NB4 (cell line): ENCODE data around the gene TGM3.

Experiments
- DNase-seq: peaks from one replicate; pipeline ENCODE4 v3.0.0; 2010; ENCODE audit warnings: low read depth
- H3K4me3 ChIP-seq: one replicate; pipeline ENCODE4 v1.5.1; 2011; ENCODE audit warnings: mild to moderate bottlenecking, low read depth, low read length, moderate library complexity
- MYC ChIP-seq: IDR thresholded peaks from 2 replicates; pipeline ENCODE4 v1.6.1; 2011; ENCODE audit warnings: low read depth, low read length
- POLR2A ChIP-seq: IDR thresholded peaks from 2 replicates; pipeline ENCODE4 v1.6.1; 2011; ENCODE audit warnings: mild to moderate bottlenecking; ENCODE audit not compliant: insufficient read length; ENCODE audit errors: extremely low read depth
- TF ChIP-seq, protein P1 (sequence below): IDR thresholded peaks from one replicate; pipeline ENCODE4 v1.5.1; 2012; ENCODE audit warnings: low read depth, low read length
- TF ChIP-seq, protein P2 (sequence below): IDR thresholded peaks from 2 replicates; pipeline ENCODE4 v1.6.1; 2011; ENCODE audit warnings: low read depth, low read length

The TGM3 gene

DNA sequence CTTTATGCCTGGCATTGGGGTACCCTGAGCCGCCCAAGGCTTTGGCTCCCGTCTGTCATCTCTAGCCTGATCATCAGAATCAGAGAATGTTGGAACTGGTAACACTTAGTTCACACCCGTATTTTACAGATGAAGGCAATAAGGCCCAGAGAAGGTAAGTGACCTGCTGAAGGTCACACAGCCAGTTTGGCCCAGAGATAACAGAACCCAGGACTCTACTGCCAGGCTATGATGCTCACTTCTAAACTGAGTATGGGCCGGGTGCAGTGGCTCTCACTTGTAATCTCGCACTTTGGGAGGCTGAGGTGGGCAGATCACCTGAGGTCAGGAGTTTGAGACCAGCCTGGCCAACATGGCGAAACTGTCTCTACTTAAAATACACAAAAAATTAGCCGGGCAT lies 83.1 kb downstream of the TGM3 start:
- TF ChIP-seq, protein P1, sequence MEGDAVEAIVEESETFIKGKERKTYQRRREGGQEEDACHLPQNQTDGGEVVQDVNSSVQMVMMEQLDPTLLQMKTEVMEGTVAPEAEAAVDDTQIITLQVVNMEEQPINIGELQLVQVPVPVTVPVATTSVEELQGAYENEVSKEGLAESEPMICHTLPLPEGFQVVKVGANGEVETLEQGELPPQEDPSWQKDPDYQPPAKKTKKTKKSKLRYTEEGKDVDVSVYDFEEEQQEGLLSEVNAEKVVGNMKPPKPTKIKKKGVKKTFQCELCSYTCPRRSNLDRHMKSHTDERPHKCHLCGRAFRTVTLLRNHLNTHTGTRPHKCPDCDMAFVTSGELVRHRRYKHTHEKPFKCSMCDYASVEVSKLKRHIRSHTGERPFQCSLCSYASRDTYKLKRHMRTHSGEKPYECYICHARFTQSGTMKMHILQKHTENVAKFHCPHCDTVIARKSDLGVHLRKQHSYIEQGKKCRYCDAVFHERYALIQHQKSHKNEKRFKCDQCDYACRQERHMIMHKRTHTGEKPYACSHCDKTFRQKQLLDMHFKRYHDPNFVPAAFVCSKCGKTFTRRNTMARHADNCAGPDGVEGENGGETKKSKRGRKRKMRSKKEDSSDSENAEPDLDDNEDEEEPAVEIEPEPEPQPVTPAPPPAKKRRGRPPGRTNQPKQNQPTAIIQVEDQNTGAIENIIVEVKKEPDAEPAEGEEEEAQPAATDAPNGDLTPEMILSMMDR = no peak
- TF ChIP-seq POLR2A (no peak), MYC (no peak)
- TF ChIP-seq, protein P2, sequence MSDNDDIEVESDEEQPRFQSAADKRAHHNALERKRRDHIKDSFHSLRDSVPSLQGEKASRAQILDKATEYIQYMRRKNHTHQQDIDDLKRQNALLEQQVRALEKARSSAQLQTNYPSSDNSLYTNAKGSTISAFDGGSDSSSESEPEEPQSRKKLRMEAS = no peak
- no peak for DNase-seq
- H3K4me3 ChIP-seq = no peak overlapping the region

DNA sequence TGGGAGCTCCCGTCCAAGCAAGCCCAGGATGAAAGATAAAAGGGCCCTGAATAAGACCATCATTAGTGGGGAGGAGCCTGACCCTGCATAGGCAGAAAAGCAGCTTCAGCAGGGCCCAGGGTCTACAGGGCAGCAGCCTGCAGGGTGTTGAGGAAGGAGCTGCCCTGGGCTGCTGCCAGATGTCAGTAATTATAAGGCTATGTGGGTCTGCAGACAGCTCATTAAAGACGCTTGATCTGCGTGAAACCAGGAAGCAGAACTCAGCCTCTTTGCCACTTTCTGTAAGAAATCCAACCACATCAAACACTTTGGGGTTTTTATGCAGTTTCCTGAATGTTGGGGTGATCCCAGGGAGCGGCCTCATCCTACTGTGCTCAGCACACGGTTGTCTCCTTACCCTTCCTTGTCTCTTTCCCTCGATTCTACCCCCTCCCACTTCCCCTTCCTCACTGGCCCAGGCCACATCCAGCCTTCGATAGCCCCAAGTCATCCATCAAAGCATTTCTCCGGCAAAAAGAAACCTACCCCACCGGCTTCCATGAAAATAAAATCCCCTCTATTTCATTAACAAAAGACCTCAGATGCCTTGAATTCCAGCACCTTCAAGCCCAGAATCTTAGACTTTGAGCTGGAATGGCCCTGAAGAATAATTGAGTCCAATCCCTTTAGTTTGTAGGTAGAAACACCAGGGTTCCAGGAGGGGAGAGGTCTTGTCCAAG lies 83.9 kb downstream of the TGM3 start:
- no peak for TF ChIP-seq POLR2A
- TF ChIP-seq, protein P1 = no peak
- TF ChIP-seq, protein P2 = no peak
- DNase-seq = peak; percentile 35
- no peak overlapping the region for H3K4me3 ChIP-seq

DNA sequence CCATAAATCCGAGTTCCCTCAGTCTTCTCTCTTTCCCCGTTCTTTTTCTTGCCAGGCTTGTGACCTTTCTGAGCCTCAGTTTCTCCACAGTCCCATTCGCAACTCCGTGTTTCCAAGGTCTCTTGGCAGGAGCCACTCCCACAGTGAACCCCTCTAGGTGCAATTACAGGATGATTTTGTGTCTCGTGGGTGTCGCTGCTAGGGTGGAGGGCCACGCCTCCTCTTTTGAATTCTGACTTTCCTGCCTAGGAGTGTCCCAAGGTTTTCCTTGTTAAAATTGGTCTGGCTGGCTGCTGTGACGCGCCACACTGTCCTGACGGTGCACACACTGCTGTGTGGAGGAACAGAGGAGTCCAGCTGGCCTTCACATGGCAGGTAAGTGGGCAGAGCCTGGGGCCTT lies 84.8 kb downstream of the TGM3 start, which contains the start of gene TGM6:
TGM6 (plus strand) TSS at position 301 of the 400 bp plus-strand sequence; CDS start at position 369, 68 bp downstream.
- no peak for DNase-seq
- no peak within 1 kb of the TSS for H3K4me3 ChIP-seq
- TF ChIP-seq POLR2A = no peak
- TF ChIP-seq MYC = no peak
- TF ChIP-seq, protein P2 = no peak
- TF ChIP-seq, protein P1 = no peak

DNA sequence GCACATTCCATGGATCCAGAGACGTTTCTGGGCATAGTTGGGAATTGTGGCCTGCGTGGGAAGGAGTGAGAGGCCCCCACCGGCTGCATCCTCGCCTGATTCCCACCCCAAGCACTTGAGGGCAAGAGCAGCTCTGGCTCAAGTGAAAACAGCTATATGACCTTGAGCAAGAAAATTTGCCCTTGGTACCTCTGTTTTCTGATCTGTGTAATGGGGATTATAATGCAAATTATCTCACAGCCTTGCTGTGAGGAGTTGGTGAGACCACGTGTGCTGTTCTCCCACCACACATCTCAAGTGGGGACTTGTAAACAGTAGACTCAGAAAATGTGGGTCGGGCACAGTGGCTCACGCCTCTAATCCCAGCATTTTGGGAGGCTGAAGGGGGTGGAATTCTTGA lies 85.5 kb downstream of the TGM3 start:
- TF ChIP-seq, protein P1 = no peak
- no peak for TF ChIP-seq POLR2A
- TF ChIP-seq, protein P2 = no peak
- no peak for TF ChIP-seq MYC

DNA sequence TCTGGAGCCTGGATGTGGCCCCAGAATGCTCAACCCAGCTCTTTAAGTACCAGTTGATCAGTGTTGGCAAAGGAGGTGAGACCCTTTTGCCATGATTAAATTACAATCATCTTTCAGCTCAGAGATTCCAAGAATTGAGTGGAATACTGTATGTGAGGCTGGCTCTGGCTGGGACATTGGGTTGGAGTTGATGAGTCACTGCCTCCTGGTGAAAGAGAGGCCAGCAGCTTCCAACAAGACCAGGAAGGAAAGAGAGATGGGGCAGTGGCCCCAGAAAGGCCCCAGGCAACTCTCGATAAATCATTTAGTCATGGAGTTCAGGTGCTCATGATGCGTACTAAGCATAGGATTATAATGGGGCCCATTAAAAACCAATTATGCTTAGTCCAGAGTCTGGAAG lies 87.0 kb downstream of the TGM3 start:
- DNase-seq = no peak
- TF ChIP-seq MYC (no peak), POLR2A (no peak)
- TF ChIP-seq, protein P1 = no peak
- TF ChIP-seq, protein P2 = no peak
- H3K4me3 ChIP-seq = no peak overlapping the region

More for the DNA sequence above, 85.5 kb downstream of the TGM3 start:
- no peak overlapping the region for H3K4me3 ChIP-seq
- no peak for DNase-seq
